HG02571 (cell line): Measurements from ENCODE around the gene STAMBPL1.
"Not testable (repeated sequence)": the region's sequence is repeated elsewhere in the genome, so short reads cannot be mapped to it uniquely, and the experiment has no call there.

Experiments used
- ATAC-seq: cut with Tn5 transposase; IDR thresholded peaks from one replicate; pipeline ENCODE4 v1.9.1; 2021; ENCODE audit warnings: mild to moderate bottlenecking, moderate library complexity; ENCODE audit not compliant: unreplicated experiment

The STAMBPL1 gene

GRCh38 chr10:88879534-88880281 lies at the start of gene STAMBPL1:
Gene STAMBPL1 (plus strand): TSS chr10:88880245. CDS start chr10:88901709, 21,464 bp downstream.
- ATAC-seq = peak; percentile 50

- ATAC-seq = no peak
These were observed 49.3 kb upstream of the STAMBPL1 start for GRCh38 chr10:88830643-88831268.

GRCh38 chr10:88831709-88832108 lies 48.3 kb upstream of the STAMBPL1 start:
- no peak for ATAC-seq

DNA sequence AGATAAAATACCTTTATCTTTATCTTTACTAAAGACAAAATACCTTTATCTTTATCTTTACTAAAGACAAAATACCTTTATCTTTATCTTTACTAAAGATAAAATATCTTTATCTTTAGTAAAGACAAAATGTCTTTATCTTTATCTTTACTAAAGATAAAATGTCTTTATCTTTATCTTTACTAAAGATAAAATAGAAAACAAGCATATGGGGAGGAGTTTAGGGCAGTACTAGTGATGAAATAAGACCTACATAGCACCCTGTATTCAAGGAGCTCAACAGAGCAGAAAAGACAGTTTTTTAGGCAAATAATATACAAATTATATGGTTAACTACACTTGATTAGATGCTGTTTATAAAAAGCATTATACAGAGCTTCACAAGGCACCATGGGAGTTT lies 47.7 kb upstream of the STAMBPL1 start:
- no peak for ATAC-seq

DNA sequence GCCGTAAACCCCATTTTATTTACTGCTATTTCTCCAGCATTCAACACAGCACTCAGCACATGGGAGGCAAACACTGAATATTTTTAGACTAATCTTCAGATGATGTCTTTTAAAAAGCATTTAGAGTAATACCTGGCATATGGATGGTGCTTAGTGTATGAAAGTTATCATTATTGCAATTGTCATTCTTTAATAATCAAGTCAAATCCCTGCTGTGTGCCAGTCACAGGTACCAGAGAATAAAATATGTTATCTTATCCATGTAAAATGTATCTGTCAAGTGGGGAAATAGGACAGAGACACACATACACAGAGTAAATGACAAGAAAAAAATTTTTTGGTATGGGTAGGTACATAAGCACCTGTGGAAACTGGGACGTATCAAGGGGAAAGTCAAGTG lies 46.9 kb upstream of the STAMBPL1 start:
- no peak for ATAC-seq

GRCh38 chr10:88833723-88834122 lies 46.3 kb upstream of the STAMBPL1 start:
- no peak for ATAC-seq

DNA sequence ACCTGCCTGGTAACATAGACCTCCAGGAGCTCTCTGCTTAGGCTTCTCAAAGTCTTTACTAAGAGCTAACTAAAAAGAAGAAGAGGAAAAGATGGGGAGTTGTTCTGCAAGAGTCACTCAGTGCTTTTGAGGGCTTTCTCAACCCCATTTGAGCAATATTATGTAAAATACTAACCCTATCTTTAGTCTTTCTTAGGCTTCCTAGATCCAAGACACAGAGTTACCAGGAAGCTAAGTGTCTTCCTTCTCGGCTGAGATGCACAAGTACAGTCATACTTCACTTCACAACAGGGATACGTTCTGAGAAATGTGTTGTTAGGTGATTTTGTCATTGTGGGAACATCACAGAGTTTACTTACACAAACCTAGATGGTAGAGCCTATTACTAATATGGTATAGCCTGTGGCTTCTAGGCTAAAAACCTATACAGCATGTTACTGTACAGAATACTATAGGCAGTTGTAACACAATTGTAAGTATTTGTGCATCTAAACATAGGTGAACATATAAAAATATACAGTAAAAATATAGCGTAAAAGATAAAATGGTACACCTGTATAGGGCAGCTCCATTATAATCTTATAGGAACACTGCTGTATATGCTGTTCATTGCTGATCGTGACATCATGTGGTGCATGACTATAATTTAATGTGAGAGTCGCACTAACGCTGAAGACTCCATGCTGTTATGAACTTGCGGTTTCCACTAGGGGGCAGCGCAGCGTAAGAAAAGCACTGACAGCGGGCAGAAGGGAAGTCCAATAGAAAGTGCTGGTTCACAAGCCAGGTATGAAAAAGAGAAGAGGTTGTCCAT lies 44.7 kb upstream of the STAMBPL1 start:
- peak; percentile 77 for ATAC-seq

GRCh38 chr10:88835910-88836221 lies 44.2 kb upstream of the STAMBPL1 start:
- ATAC-seq = no peak

DNA sequence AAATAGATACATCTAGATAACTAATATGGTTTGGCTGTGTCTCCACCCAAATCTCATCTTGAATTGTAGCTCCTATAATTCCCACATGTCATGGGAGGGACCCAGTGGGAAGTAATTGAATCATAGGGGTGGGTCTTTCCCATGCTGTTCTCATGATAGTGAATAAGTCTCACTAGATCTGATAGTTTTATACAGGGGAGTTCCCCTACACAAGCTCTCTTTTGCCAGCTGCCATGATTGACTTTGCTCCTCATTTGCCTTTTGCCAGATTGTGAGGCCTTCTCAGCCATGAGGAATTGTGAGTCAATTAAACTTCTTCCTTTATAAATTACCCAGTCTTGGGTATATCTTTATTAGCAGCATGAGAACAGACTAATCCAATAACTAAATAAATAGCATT lies 42.4 kb upstream of the STAMBPL1 start:
- ATAC-seq = not testable (repeated sequence)

DNA sequence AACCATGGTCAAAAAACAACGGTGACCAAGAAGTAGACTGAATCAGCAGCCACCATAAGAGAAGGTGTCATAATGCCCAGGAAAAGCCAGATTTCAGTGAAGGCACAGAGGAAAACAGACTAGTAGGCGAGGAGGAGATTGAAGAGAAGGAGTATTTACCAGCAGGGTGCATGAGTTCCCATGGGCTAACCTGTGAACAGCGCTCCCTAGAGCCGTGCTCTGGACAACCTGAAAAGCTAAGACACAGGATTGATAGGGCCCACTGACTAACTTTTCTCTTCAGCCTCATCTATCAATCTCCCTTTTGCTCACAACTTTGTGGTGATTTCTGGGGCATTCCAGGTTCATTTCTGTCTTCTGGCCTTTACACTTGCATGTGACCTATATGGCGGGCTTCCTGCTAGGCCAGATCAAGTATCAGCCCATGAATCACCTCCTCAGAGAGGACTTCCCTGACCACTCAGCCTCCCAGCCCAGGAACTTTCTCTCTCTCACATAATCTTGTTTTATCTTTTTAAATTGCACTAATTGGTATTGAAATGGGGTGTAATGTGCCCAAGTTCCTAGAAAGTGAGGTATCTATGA lies 41.2 kb upstream of the STAMBPL1 start:
- no peak for ATAC-seq

DNA sequence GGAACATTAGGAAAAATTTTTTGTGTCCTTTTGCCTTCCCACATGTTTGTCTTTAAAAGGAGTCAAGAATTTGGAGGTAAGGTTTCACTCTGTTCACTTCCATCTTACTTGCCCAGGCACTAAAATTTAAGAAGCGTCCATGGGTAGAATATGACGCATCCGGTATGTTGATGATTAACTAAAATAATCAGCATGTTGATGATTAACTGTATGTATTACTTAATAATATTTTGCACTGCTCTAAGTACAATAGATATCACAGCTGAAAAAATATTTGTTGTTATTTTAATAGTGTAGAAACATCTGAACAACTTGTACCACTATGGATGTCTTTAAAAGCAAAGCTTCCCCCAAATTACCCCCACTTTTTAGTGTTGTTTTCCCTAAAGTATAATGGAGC lies 39.9 kb upstream of the STAMBPL1 start:
- no peak for ATAC-seq

GRCh38 chr10:88840881-88841280 lies 39.2 kb upstream of the STAMBPL1 start:
- no peak for ATAC-seq

DNA sequence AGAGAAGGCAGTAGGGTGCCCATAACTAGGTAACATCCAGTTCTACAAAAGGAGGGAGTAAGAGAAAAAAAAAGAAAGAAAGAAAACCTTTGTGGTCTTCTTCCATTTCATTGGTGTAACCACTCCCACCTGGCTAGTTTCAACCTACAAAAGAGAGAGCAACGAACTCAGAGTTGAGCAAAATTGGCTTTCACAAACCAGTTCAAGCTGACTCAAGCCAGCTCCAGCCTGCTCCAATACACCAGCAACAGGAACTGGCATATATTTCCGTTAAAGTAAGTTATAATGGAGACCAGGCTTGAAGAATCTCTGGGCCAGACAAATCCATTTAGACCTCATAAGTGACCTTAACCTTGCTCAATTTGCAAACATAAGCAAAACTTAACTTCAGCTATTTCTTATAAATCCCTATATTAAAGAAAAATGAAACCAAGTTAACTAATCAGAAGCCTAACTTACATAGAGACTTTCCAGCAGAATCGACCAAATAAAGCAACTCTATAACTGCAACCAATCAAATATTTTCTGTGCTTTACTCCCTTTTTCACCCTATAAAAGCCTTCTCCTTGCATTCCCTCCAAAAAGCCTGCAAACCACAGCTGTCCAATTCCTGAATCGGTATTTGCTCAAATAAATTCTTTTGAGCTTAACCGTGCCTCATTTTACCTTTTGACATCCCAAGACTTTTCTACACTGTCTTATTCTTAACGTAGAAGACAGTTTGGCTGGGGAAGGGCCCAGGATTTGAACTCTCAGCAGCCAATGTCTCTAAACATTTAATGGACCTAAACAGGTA lies 38.5 kb upstream of the STAMBPL1 start:
- ATAC-seq = no peak

DNA sequence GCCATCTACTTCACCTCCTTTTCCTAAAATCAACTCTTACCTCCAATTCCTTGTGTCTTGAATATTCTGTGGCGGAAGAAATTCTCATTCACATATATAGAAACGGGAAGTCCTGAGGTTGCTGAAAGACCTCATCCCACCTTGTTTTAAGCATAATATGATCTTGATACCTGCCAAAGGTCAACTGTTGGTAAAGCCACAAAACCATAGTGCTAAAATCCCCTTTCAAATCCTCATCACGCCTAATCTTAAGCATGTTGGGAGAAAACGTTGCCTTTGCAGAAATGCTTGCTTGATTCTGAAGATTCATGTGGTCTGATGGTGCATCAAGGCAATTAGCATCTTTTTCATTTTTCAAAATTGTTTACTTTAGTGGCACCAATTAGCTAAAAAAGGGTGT lies 36.9 kb upstream of the STAMBPL1 start:
- ATAC-seq = no peak

DNA sequence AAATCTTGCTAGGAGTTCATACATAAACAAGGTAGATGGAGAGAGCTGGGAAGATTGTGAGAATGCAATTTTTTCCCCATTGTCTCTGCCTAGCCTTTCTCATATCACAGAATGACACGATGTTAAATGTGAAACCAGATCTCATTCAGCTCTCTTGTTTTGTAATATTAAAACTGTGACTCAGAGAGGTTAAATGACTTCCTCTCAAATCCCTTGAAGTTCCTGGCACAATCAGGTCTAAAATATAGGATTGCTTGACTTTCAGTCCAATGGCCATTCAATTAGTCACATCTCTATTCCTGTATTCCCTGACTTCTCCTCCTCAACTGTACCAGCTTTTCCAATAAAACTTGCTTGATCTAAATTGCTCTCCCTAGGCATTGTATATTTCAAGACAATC lies 31.5 kb upstream of the STAMBPL1 start:
- no peak for ATAC-seq

DNA sequence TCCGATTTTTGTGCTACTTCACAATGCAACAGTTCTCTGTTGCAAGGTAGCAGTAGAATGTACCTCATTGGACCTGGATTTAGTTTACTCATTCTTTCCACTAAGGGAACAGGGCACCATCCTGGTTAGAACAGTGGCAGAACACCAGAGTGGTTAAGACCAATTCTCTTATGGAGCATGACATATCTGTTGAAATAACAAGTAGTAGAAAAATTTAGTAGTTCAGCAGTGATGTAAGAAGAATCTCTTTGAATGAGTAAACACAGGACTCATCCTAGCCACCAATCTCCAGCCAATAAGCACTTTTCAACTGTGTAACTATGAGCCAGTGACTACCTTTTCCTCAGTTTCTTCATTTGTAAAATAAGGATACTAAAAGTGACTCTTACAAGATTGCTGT lies 30.8 kb upstream of the STAMBPL1 start:
- ATAC-seq = no peak

- no peak for ATAC-seq
These were observed 29.3 kb upstream of the STAMBPL1 start for GRCh38 chr10:88850712-88851111.

DNA sequence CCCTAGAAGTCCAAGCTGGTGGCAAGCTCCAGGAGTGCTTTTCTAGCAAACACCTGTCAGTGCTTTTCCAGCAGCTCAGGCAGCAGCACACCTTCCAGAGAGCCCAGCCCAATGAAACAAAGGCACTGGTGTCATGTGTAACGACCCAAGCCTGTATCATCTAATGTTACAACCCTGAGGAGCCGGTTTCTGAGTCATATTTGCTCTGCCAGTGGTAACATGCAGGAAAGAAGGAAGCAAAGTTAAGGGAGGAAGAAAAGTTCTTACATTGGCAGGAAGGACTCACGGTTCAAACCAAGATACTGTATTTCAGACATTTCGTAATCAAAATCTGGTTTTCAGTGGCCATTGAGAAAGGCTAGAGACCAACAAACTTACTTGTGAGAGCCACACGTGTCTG lies 28.3 kb upstream of the STAMBPL1 start, which contains the start of gene ANKRD22:
ANKRD22 (minus strand) TSS at position 139 of the 400 bp plus-strand sequence. CDS start 237 bp downstream, outside the sequence.
- no peak for ATAC-seq

GRCh38 chr10:88852327-88852726 lies 27.7 kb upstream of the STAMBPL1 start:
- ATAC-seq = no peak

DNA sequence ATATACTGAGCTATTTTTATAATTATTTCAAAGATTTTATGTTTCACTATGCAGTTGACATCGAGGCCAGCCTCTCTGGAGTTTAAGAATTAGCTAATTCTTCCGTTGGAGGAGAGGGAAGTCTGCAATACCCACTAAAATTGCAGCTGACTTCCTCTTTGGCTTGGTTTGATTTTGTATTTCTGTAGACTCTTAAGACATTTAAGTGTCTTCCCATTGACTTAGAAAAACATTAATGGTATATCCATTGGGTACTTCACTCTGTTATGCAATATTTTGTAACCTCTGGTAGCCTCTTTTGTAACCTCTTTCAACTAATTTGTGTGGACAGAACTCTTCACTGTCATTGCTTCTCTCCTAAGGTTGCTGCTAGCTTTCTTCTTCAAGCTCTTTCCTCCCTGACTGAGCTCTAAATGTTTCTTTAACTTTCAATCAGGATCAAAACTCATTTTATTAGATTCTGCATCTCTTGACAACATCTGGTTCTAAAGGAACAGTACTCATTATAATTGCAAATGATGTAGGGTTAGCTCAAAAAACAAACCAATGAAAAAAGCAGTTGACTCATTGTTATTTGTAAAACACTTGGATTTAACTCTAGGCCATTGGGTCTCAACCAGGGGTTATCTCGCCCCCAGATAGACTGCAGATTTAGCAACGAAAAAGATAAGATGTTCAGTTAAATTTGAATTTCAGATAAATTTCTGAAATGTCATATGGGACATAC lies 26.7 kb upstream of the STAMBPL1 start:
- no peak for ATAC-seq
